GM21526 (cell line): ENCODE results near the gene POC1A.

Source experiments
- ATAC-seq: cut with Tn5 transposase; IDR thresholded peaks from one replicate; pipeline ENCODE4 v1.9.1; 2021; ENCODE audit warnings: moderate library complexity; ENCODE audit not compliant: unreplicated experiment, low FRiP score

The POC1A gene

DNA sequence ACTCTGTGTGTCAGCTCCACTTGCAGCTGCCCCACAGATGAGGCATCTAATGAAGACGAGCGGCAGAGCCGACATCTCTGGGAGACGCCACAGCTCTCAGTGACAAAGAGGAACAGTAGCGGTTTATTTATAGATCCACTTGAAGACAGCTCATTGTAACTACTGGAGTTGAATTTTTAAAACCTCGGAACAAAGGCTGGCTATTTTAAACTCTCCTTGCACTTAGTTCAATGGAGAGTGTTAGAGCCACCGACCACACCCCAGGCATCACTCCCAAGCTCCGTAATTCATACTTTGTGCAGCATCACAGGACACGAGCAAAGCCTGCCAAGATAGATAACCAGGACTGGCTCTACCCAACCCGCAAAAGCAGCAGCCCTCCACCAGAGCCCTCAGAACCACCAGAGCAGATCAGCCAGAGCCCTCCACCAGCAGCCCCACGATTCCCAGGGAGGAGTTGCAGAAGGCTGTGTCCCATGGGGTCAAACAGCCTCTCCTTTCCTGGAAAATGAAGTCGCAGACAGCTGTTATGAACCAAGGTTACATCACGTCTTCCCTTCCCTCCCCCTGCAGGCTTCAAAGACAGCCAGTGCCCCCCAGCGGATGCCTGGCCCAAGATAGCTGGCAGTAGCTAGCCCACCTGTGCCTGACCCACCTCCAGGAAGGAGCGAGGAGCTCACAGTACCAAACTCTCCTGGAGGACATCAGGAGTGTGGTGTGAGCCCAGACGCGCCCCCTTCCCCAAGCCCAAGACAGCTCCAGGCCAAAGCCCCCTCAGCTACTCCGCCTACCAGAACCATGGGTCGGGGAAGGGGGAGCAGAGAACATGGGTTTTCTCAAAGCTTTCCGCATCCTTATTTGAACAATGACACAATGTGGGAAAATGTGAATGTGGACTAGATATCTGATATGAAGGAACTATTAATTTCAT is 45.7 kb downstream of the POC1A start:
- no peak for ATAC-seq

DNA sequence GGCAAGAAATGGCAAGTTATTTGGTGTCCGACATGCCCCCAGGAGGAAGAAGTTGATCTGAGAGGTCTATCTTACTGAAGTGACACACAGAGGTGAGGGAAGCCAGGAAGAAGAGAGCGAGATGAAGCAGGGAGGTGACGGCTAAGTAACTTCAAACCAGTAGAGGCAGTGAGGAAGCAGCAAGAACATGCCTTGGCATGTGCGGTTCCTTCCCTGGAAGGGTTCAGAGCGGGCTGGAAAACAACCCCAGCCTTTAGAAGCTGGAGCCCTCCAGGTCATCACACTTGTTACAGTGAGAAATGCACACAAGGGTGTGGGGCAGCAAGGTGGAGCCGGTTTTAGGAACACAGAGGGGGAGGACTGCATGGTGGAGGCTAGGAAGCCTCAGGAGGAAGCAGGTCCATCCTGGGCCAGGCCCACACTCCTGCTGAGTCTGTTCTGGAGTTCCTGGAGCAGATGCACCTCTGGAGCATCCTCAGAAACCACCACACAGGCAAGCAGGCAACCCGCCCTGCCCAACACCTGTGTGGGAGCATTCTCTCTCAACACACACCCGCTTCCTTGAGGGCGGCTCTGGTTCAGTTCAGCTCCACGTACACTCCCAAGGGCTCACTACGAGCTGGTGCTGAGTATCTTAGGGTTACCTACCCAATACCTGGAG is 47.1 kb downstream of the POC1A start:
- no peak for ATAC-seq

DNA sequence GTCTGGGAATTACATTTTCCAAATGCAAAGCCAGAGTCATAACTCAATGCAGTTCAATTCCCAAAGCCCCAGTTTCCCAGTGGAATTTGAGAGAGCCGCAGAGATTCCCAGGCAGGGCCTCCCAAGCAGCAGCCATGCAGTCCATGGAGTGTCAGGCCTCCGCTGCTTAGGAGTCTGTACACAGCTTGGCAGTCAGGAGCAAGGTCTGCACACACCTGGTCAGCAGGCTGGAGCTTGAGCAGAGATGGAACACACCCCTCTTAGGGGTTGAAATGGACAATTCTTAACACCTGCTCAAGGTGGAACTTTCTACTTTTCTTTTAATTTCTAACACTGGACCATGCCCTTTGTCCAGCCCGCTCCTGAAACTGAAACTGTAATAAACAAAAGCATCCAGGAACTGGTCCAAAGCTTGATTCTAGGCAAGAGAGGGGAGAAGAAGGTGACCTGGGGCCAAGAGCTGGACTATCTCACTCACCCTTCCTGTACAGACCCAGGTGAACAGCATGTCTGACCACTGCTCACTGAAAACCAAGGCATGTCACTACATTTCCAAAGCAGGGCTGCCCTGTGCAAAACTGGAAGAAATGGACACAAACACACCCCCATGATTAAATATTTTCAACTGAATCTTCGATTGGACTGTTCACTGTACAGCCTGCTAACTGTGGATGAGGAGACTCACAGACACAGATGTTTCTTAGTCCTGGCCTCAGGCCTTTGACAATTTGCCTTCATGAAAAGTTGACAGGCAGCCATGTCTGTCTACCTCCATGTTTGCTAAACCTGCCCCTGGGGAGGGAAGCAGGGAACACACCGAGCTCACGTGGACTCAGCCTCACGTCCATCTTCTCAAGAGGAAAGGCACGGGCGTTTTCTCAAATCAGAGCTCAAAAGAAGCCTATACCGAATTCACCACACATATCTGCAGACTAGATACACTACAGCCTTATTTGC is 49.3 kb downstream of the POC1A start:
- no peak for ATAC-seq

DNA sequence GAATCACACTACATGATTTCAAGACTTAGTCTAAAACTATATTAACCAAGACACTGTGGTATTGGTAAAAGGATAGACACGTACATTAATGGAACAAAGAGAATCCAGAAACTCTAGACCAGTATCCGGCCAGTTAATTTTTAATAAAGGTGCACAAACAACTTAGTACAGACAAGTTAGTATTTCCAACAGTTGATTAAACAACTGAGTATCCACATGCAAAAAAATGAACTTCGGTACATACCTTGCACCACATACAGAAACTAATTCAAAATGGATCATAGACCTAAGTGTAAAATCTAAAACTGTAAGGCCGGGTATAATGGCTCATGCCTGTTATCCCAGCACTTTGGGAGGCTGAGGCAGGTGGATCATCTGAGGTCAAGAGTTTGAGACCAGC is 51.3 kb downstream of the POC1A start:
- ATAC-seq, result no peak

- ATAC-seq, result no peak
Measured at GRCh38 chr3:52099001-52099401, 55.2 kb downstream of the POC1A start.

DNA sequence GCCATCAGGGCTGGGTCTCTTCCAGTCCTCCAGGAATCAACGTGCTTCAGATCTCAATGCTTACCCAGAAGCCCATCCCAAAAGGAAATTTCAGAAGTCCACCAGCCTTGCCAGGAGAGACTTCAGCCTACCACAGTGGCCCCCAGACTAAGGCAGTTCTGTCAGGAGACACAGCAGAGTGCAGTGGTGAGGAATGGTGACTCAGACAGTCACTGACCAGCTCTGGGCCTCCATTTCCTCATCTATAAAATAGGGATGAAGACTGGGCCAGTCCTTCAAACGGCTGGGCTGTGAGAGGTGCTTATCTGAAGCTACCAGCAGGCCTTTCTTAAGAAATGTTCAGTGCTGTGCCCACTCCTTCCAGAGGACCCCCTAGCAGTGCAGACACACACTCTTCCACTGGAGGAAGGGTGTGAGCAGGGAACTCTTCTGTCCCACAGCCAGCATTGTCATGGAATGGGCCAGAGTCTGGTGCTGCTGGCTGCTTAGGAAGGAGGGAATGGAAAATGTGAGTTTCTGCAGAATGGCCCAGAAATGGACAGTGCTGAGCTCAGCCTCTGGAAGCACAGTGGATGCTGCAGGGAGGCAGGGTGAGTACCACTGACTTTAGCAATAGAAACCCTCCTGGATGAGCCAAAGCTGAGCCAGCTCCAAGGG is 56.2 kb downstream of the POC1A start:
- ATAC-seq, result no peak

DNA sequence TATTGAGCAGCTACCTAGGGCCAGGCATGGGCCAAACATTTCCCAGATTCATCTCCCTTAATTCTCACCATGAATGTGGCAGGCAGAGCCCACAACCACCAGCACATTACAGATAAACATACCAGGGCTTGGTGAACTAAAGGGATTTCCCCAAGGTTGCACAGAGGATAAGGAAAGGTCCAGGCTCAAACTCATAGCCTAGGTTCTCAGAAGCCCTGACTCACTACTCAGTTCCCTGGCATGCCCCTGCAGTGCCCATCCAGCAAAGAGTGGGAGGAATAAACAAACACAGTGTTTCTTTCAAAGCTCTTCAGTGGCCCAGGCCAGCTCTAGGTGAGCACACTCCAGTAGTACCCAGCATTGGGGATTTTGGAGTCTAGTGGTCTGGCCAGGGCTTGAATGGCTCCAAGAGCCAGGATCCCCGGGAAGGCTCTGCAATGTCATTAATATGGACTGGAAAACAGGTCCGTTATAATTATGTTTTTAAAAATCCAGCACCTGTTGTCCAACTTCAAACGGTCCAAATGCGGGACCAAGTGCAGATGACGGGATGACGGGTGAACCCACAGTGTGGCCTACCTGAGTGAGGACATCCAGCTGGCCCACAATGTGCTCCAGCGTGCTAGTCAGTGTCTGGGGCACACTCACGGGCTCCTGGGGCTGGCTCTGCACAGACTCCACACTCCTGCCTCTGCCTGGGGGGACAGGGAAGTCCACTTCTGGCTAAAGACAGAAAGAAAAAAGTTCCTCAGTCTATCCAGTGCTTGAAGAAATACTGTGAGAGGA is 58.0 kb downstream of the POC1A start:
- no peak for ATAC-seq

DNA sequence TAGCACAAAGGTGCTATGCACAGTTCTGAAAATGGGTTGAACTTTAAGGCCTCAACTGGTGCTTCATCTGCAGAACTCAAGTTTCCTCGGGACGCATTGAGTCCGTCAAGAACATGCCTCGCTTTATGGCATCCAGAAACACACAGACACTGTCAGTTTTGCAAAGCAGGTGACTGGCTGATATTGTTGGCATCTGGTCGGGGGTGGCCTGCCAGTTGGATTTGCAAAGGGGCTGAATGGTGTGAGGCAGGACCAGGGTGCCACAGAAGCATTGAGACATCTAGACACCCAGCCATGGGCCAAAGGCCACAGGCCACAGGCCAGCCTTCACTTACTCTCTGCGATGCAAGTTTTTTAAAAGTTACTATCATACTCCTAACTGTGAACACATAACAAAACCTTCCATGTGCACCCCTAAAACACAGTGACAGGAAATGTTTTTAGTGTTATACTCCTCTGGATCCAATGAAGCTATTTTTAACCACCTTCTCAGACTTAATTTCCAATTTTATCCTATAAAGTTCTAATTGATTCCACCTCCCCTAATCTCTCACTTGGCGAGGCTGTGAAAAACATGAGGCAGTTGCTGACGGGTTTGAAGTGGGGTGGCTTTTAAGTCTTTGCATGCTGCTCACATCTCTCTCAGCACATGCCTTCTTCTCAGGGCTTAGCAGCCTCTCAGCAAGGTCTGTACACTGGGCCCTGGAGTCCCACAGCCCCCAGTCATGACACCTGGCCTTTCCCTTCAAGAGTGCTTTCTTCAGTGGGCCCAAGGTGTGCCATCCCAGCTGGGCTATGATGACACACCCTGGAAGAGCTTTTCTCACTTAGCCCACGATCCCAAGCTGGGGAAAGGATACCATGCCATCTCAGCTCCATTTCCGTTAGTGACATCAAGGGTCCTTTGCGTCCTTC is 59.4 kb downstream of the POC1A start:
- no peak for ATAC-seq

DNA sequence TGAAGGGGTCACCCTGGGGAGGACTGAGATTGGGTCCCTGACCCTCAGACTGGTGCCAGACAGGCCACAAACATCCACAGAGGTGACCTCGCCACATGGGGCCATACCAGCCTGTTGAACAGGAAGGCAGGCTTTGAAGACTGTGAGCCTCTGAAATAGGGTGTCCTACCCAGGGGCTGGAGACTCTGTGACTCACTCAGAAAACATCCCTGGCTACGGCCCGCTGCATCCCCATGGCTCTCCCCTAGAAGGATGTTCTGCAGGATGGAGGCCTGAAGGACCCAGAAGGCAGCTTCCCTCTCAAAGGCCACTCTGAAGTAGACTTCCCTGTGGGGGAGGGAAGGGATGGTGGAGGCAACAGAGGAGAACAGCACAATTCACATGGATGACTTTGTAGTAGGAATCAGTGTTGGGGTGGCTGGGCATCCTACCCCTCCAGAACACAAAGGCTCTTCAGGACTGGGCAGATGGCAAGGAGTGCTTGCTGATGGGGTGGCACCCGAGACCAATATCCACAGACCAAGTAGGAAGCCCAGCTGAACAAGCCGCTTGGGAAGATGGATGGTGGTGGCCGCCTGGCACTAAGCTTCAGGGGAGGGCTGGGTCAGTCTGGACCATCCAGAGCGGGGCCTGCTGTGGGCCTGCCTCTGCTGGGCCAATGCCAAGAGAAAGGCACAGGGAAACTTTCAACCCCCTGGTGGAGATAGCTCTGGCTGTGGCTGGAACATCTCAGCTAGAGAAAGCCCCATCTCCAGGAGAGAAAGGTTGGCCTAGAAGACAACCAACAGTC is 60.3 kb downstream of the POC1A start:
- ATAC-seq, result no peak

GRCh38 chr3:52092891-52093290 is 61.3 kb downstream of the POC1A start:
- no peak for ATAC-seq

- ATAC-seq, result no peak
Measured at GRCh38 chr3:52092271-52092660, 62.0 kb downstream of the POC1A start.

DNA sequence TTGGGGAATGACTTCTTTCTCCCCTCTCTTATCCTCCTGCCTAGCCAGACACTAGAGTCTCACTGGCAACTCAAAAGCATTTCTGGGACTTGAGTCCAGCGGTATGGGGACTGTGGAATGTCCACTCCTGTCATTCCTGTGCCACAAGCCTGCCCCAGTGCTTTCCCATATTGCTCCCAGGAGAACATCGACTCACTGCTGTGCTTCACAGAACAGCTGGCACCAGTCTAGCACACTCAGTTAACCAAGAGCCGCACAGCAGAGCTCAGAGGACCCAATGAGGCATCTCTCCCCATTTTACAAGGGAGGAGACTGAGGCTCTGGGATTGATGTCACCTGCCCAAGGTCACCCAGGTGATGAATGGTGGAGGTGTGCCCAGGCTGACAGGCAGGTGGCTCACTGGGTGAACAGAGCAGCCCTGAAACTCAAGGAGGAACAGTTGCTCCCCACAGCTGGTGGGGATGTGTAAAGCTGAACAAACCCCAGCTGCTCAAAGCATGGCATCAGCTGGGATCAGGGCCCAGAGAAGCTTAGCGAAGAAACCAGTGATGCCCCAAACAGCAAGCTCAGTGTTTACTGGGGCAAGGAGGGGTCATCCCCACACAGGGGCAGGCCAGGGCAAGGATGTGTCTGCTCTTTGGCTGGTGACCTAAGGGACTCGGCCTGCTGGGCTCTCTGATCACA is 62.5 kb downstream of the POC1A start:
- ATAC-seq, result no peak

- ATAC-seq, result no peak
Measured at GRCh38 chr3:52090933-52091468, 63.2 kb downstream of the POC1A start.

- no peak for ATAC-seq
Measured at GRCh38 chr3:52090131-52090932, 63.9 kb downstream of the POC1A start.

- ATAC-seq, result no peak
Measured at GRCh38 chr3:52089691-52090090, 64.5 kb downstream of the POC1A start.
